Coronary artery (tissue), 2 donors: ENCODE data around the gene TMEM165.
A peak's percentile ranks its signal among the peaks of the same experiment; 100 is the strongest.
"Not testable (repeated sequence)": the region's sequence is repeated elsewhere in the genome, so short reads cannot be mapped to it uniquely, and the experiment has no call there.

Experiments
- DNase-seq: peaks from one replicate; pipeline ENCODE4 v3.0.0-alpha.2; 2017; ENCODE audit warnings: low spot score
- H3K27ac ChIP-seq, 2 donors: fragments of 200-600 bp; sonication (generic); one replicate each; pipeline ENCODE4 v1.5.1; 2016 to 2019
- H3K4me3 ChIP-seq: fragments of 200-600 bp; sonication (generic); 2 replicates; pipeline ENCODE4 v1.5.1; 2016; ENCODE audit warnings: mild to moderate bottlenecking, moderate library complexity
- TF ChIP-seq, protein P1 (sequence below): fragments of 200-600 bp; sonication (generic); IDR thresholded peaks from one replicate; pipeline ENCODE4 v1.5.1; 2019; ENCODE audit warnings: antibody characterized with exemption

TMEM165 gene

DNA sequence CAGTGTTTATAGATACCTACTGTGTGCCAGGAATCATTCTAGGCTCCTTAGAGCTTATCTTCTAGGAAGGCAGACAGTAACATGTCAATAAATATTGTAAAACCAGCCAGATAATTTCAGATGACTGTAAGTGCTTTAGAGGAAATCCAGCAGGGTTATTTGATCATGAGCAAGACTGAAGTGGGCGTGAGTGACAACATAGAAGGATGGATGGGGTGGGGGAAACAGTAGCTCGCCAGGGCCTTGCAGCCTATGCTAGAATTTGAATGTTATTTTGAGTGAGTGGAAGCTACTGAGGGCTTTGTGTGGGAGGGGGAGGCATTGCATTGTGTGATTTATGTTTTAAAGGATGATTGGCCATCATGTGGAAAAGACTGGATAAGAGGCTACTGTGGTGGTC is 43.0 kb upstream of the TMEM165 start:
- TF ChIP-seq, protein P1, sequence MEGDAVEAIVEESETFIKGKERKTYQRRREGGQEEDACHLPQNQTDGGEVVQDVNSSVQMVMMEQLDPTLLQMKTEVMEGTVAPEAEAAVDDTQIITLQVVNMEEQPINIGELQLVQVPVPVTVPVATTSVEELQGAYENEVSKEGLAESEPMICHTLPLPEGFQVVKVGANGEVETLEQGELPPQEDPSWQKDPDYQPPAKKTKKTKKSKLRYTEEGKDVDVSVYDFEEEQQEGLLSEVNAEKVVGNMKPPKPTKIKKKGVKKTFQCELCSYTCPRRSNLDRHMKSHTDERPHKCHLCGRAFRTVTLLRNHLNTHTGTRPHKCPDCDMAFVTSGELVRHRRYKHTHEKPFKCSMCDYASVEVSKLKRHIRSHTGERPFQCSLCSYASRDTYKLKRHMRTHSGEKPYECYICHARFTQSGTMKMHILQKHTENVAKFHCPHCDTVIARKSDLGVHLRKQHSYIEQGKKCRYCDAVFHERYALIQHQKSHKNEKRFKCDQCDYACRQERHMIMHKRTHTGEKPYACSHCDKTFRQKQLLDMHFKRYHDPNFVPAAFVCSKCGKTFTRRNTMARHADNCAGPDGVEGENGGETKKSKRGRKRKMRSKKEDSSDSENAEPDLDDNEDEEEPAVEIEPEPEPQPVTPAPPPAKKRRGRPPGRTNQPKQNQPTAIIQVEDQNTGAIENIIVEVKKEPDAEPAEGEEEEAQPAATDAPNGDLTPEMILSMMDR = no peak
- DNase-seq = no peak
- Histone ChIP-seq H3K4me3 (no peak overlapping the region), H3K27ac (no peak overlapping the region)

DNA sequence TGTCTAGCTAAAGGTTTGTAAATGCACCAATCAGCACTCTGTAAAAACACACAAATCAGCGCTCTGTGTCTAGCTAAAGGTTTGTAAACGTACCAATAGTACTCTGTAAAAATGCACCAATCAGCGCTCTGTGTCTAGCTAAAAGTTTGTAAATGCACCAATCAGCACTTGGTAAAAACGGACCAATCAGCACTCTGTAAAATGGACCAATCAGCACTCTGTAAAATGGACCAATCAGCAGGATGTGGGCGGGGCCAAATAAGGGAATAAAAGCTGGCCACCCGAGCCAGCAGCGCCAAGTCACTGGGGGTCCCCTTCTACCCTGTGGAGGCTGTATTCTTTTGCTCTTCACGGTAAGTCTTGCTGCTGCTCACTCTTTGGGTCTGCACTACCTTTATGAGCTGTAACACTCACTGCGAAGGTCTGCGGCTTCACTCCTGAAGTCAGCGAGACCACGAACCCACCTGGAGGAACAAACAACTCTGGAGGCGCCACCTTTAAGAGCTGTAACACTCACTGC is 42.5 kb upstream of the TMEM165 start:
- DNase-seq, H3K4me3 ChIP-seq, H3K27ac ChIP-seq: not testable (repeated sequence)

DNA sequence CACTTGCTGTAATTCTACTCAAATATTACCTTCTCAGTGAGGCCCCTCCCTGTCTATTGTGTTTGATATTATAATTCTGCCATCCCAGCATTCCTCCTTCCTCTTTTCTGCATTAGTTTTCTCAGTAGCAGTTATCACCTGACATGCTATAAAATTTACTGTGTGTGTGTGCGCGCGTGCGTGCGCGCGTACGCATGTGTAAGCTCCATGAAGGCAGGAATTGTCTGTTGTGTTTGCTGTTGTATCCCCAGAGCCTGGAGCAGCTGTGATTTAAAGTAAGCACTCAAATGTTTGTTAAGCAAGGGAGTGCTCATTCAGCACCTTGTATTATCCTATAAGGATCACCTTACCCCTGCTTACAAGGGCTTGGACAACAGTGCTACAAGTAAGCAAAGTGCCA is 41.1 kb upstream of the TMEM165 start:
- Histone ChIP-seq H3K4me3 (no peak overlapping the region), H3K27ac (no peak overlapping the region)
- DNase-seq = no peak
- TF ChIP-seq, protein P1 = no peak

DNA sequence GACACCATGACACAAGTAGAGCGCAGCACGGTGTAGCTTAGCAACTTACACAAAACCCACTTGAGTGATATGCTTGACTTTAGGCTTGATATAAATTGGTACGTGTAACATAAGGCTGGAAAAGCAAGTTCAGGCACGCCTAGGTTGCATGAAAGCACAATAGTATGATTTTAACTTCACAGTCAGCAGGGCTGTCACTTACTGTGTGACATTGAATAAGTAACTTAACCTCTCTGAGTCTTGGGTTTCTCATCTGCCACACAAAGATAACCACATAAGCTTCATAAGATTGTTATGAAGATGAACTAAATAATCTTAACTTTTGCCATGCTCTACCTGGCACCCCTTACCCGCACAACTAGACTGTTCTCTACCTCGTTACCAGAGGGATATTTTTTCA is 40.2 kb upstream of the TMEM165 start:
- Histone ChIP-seq H3K27ac (no peak overlapping the region), H3K4me3 (no peak overlapping the region)
- DNase-seq = no peak

DNA sequence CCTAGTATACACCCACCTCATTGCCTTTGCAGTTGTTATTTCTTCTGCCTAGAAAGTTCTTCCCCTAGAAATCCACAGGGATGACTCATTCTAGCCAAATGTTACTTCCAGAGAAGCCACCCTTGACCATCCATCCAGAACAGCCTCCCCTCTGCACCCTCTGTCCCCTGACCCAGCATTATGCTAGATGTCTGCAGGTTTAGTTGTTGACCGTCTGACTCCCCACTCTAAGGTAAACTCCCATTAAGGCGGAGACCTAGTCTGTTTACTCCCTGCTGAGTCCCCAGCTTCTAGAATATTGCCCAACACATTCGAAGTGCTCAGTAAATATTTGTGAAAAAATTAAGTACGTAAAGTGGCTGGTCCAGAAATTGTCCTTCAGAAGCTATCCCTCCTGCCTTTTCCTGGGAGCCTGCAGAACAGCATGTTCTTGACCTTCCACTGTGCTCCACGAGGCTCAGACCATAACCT is 38.7 kb upstream of the TMEM165 start:
- no peak overlapping the region for H3K27ac ChIP-seq
- no peak for DNase-seq
- H3K4me3 ChIP-seq = no peak overlapping the region
- TF ChIP-seq, protein P1 = no peak

More for the DNA sequence above, 40.2 kb upstream of the TMEM165 start:
- TF ChIP-seq, protein P1 = no peak

DNA sequence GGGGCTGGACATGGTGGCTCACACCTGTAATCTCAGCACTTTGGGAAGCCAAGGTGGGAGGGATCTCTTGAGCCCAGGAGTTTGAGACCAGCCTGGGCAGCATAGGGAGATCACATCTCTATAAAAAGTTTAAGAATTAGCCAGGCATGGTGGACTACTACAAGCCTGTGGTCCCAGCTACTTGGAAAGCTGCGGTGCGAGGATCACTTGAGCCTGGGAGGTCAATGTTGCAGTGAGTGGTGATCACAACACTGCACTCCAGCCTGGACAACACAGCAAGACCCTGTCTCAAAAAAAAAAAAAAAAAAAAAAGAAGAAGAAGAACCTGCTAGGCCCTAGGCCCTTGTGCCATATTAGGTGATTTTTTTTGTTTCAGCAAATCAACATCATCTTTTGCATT is 37.5 kb upstream of the TMEM165 start:
- TF ChIP-seq, protein P1 = no peak
- DNase-seq = no peak
- Histone ChIP-seq H3K4me3 (no peak overlapping the region), H3K27ac (peak overlapping the region in 1 of 2 donors; percentile 74)

DNA sequence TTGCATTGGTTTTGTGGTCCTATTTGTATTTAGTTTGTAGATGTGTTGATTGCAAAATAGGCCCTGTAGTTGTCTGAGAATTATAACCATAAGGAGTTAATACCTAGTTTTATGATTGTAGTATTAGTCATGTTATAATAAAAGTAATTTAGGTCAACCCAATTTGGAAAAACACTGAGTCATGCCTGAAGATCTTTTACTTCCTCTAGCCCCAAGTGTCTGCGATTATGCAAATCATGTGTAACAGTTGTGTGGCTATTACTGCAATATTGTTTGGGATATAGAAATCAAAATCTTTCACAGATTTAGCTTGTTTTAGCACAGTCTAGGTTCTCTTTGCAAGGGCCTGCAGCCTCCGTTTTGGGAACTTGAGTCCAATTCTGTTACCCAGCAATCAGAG is 37.1 kb upstream of the TMEM165 start:
- Histone ChIP-seq H3K27ac (peak overlapping the region; percentile 64 to 74), H3K4me3 (peak overlapping the region; percentile 15)
- TF ChIP-seq, protein P1 = no peak
- no peak for DNase-seq
